ENCODE data around the gene KIRREL1. TPM values are rescaled to one million over a fixed set of nuclear protein-coding genes. Genes with fewer than 3 reads are reported as not detected.

KIRREL1 gene
- total RNA-seq, 1 experiment from 2014 or later: 30.5 TPM

GRCh38 chr1:158013840-158014730 lies 20.6 kb downstream of the KIRREL1 start:
- H4K5ac ChIP-seq (ENCODE audit: insufficient read length, low read depth, low read length): no peak overlapping the region
- H3K4me3 Mint-ChIP-seq: peak overlapping the region in 1 of 2 experiments; percentile 52; a peak in 1 of 5 replicates
- TF ChIP-seq CTCF (conservative IDR thresholded peaks at IDR 0.05): no peak
- H4K8ac ChIP-seq (replicated peaks; ENCODE audit: insufficient read length, low read depth, low read length): no peak overlapping the region
- no peak overlapping the region for H3K27ac ChIP-seq (ENCODE audit: insufficient read length, low read depth, low read length)
- H3K14ac ChIP-seq (ENCODE audit: insufficient read depth, low read length): no peak overlapping the region
- H2BK5ac ChIP-seq (ENCODE audit: insufficient read length, low read length): no peak overlapping the region
- no peak overlapping the region for H3K18ac ChIP-seq (ENCODE audit: insufficient read length, low read depth, low read length)
- peak overlapping the region; percentile 16 for H3K4me2 ChIP-seq (ENCODE audit: insufficient read depth, insufficient read length, low read length)
- no peak overlapping the region for H2AFZ ChIP-seq (ENCODE audit: low read length)
- no peaks in the 10 kb centered on the region for H3K79me1 ChIP-seq (ENCODE audit: insufficient read depth, low read depth, low read length, poor library complexity, severe bottlenecking)
- H2BK120ac ChIP-seq (ENCODE audit: low read depth, low read length, poor library complexity, severe bottlenecking): no peak overlapping the region
- no peak overlapping the region for H2BK12ac ChIP-seq (ENCODE audit: insufficient read length, low read depth, low read length)
- DNase-seq: no peak
- H3K4me1 Mint-ChIP-seq: peaks cover 83 to 91% of the 10 kb centered on the region in 2 experiments
- no peak overlapping the region for H2BK20ac ChIP-seq (ENCODE audit: low read depth, low read length, poor library complexity, severe bottlenecking)
- H3K27ac Mint-ChIP-seq: peak overlapping the region; percentile 67 to 97 (median 94)
- H3K4me1 ChIP-seq (ENCODE audit: insufficient read depth, low read length): peaks cover 42% of the 10 kb centered on the region; the same call in 1 of the 2 replicates
- no CpG with 5 or more reads among the region's 12 CpGs for WGBS (ENCODE audit: extremely low coverage, insufficient read length, low lambda C conversion rate)
- H3K4ac ChIP-seq (ENCODE audit: low read depth, low read length): no peak overlapping the region
- no peak overlapping the region for H3K9ac ChIP-seq (ENCODE audit: extremely low read depth, insufficient read length, low read length)
- H4K20me1 ChIP-seq (ENCODE audit: control insufficient read depth, insufficient read depth, insufficient read length): no peaks in the 10 kb centered on the region
- no peak overlapping the region for H2BK15ac ChIP-seq (ENCODE audit: low read depth, low read length)
- H3T11ph ChIP-seq (ENCODE audit: low read length): no peak overlapping the region
- no peak overlapping the region for H3K23ac ChIP-seq (ENCODE audit: insufficient read length, low read depth, low read length)
- H2AK5ac ChIP-seq (ENCODE audit: insufficient read length, low read length): no peak overlapping the region
- peaks cover 11% of the 10 kb centered on the region; the same call in 1 of the 2 replicates for H3K79me2 ChIP-seq (ENCODE audit: insufficient read depth, low read length)
- no peaks in the 10 kb centered on the region for H3K23me2 ChIP-seq (ENCODE audit: insufficient read length, low read depth, low read length, poor library complexity, severe bottlenecking)
- H3K27me3 ChIP-seq (ENCODE audit: insufficient read depth, low read length): no peaks in the 10 kb centered on the region
- H3K9me3 Mint-ChIP-seq: no peaks in the 10 kb centered on the region; a peak in 2 of 5 replicates
- H3K56ac ChIP-seq (ENCODE audit: insufficient read length, low read depth, low read length): no peak overlapping the region
- H3K9me3 ChIP-seq (ENCODE audit: control insufficient read depth, low read depth, low read length): no peaks in the 10 kb centered on the region
- H3K27me3 Mint-ChIP-seq (ENCODE audit: low read depth): no peaks in the 10 kb centered on the region; the same call in 1 of the 2 replicates
- no peak overlapping the region for H4K91ac ChIP-seq (ENCODE audit: insufficient read length, low read depth, low read length)
- H3K36me3 Mint-ChIP-seq (ENCODE audit: insufficient read depth in 1 of 3, low read depth in 3 of 3): no peaks in the 10 kb centered on the region

All from H9 (cell line).